ENCODE data around the gene MRPL27.

Gene MRPL27

DNA sequence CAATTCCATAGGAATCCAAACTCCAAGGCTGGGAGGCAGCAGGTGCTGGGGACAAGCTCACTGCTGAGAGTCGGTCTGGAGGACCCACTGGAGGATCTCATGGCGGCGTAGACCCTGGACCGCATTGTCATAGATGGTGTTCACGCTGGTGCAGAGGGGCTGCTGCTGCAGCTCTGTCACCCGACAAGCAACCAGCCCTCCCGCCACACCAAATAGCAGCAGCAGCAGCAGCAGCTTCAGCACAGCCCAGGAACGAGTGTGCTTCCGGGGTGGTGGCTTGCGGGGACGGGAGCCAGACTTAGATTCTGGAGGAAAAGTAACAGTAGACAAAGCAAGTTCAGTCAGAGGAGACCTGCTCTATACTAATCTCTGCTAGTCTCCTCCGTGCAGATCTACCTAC, 9.9 kb upstream of the MRPL27 start:
- no peak for DNase-seq

DNA sequence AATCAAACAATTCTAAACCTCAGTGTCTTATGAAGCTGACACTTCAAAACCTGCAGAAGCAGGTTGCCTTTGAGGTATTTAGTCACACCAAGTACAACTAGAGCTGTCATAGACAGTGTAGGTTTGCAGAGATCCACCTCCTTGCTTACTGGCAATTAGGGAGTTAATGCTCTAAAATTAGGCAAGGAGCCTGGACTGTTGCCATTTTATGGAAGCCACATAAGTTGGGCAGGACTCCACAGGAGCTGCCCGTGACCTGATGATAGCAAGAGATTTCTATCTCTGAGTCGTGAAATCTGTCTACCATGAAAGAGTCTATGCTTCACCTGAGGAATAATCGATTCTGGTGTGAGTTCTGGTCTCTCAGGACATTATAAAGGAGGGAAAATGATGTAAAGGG, 8.9 kb upstream of the MRPL27 start:
- no peak for DNase-seq

DNA sequence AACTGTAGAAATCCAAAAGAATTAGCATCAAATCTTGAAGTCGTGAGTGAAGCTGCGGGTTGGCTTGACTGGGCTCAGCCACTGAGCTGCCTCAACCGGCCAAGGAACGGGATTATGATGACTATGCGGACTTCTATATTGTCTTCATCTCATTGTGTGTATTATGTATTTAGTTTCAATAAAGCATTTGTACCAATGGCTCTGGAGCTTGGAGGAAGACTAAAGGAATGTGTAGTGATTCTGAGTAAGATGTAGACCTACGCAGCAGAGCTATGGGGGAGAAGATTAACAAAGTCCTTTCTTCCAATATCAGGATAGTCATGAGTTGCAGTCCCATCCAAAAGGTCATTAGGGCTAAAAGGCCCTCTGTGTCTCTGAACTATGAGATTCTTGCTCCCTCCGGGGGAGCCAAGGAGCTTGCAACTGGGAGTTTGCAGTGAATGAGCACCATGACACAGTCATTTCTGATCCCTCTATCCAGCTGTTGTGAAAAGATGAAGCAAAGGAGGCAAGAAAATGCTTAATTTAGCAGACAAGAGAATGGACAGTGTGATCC, 8.4 kb upstream of the MRPL27 start:
- no peak for DNase-seq

DNA sequence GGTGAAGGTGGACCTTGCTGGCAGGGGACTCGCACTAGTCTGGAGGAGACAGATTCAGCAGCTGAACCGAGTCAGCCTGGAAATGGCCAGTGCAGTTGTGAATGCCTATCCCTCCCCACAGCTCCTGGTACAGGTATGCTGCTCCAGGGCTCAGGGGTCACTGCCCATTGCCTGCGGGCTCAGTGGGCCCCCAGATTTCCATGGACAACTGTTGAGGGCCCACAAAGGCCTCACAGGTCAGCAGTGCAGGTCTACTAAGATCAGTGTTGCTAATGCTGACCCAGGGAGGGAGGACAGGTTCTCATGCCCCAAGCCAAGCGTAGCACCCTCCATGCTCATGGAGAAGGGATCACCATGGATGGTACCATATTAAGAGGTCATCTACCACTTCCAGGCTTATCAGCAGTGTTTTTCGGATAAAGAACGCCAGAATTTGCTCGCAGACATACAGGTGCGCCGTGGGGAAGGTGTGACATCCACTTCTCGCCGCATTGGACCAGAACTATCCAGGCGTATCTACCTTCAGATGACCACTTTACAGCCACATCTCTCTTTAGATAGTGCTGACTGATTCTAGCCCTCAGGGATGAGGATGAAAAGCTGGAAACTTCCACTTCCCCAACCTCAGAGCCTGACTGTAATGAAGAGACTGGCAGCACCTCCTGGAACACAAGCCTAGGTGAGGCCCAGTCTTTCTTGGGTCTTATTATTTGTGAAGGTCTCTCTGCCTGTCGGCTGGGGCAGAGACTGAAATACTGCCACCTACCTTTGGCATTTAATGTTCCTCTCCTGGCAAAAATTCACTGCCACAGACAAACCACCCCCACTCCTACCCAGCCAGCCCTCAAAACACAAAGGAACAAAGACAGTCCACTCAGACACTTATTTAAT, 7.6 kb upstream of the MRPL27 start:
- DNase-seq = no peak

DNA sequence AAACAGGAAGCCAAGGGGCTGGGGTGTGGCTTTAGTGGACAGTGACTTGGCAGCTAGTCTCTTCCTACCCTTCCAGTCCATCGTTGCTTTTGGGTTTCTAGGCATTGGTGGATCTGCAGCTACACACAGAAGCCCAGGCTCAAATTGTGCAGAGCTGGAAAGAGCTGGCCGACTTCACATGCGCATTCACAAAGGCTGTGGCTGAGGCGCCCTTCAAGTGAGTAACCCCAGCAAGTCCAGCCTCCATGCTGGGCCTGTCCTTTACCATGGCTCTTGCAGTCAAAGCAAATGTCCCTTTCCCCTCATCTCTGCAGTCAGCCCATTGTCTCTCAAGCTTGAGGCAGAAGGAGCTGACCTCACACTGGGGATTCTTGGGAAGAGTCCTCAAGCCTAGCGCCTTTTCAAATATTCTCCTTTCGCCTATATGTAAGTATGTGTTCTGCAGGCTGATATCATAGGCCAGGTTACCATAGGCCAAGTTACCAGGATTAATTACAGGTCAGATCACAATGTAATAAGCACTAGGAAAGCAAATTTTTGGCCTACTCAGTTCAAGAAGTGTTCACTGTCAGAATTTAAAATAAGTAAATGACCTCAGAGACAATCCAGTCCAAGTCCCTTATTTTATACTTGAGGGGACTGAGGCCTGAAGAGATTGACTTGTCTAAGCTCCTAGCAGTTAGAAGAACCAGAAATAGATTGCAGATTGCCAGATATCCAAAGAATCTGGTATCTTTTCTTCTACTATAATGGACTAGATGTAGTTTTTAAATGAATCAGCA, 6.6 kb upstream of the MRPL27 start:
- no peak for DNase-seq

DNA sequence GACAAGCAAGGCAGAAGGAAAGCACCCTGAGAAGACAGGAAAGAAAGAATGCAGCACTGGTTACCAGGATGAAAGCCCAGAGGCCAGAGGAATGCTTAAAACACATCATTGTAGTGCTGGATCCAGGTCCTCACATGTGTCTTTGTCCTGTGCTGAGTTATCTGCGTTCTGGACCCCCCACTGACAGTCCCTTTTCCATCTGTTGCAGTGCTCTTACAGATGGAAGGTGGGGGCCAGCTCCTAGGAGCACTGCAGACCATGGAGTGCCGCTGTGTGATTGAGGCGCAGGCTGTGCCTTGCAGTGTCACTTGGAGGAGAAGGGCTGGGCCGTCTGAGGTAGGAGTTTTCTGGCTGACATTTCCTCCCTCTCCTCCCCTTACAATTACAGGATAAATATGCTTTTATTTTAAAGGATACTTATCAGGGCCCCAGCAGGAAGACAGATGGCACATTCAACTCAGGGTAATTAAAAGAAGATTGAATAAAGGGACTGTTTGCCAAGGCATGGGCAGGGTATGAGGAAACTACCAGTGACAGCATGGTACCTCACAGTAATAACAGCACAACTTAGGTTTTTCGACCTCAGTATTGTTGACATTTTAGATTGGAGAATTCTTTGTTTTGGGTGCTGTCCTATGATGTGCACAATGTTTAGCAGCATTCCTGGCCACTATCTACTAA, 3.0 kb upstream of the MRPL27 start:
- DNase-seq = no peak

DNA sequence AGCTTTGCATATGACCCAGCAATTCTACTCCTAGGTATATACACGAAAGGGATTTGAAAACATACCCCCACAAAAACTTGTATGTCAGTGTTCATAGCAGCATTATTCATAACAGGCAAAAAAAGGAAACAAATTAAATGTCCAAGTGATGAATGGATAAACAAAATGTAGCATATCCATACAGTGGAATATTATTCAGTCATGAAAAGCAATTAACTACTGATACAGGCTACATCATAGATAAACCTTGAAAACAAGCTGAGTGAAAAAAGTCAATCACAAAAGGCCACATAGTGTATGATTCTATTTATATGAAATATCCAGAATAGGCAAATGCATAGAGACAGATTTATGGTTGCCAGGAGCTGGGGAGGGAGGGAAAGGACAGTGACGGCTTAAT, 721 bp upstream of the MRPL27 start:
- DNase-seq = no peak

DNA sequence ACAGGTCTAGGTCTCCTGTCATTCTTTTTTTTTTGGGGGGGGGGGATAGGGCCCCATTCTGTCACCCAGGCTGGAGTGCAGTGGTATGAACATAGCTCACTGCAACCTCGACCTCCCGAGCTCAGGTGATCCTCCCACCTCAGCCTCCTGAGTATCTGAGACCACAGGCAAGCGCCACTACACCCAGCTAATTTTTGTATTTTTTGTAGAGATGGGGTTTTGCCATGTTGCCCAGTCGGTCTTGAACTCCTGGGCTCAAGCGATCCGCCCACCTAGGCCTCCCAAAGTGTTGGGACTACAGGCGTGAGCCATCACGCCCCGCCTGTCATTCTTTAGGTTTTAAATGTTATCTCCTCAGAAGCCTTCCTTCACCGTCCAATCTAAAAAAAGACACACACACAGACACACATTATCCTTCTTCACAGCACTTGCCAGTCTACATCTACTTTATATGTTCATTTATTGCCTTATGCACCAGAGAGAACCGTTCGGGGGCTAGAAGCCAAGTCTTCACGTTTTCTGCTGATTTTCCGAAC, 694 bp downstream of the MRPL27 start:
- DNase-seq = no peak

DNA sequence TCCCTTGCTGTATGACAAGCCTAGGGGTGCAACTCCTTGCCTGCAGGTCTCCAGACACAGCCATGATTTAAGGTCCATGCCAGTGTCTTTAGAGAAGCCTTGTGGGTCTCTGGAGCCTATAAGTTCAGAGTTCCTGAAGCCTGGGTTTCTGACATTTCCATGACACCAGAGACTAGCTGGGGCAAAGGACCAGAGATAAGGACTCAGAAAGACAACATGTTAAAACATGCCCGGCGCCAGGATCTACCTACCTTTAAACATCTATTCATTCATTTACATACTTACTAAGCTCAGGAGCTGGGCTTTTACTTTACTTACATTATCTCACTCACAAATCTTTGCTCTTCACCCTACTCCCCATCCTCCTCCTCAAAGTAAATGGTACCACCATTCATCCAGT, 1.5 kb downstream of the MRPL27 start:
- DNase-seq = no peak

DNA sequence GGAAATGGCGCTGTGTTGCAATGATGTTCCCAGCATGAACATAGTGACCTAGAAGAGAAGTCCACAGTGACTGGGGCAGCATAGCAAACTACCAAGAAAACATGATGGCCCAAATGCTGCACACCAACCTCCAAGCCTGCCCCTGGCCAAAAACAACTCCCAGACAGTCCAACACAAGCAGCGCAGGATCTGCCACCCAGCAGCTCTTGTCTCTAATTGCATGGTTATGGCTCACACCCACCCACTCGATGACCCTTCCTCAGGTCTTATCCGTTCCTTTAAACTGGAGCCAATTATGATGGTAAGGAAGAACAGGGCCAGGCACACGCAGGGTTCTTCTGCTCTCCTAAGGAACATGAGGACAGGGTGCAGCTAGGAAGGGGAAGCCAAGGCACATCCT, 2.9 kb downstream of the MRPL27 start:
- no peak for DNase-seq

DNA sequence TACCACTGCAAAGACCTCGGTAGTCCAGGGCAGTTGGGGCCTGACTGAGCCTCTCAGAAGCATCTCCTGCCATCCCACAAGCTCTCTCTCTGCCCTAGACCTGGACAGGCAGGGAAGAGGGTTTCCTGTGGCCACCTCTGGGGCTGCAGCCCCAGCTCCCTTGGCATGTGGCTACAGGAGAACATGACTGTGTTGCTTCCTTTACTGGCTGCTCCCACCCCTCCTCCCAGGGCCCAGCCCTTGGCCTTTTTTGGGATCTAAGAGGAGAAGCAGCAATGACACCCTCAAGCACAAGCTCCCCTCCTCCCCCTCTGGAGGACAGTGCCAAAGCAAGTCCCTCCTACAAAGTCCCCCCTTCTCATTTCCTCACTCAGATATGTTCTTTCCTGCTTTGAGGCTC, 5.6 kb downstream of the MRPL27 start:
- no peak for DNase-seq

DNA sequence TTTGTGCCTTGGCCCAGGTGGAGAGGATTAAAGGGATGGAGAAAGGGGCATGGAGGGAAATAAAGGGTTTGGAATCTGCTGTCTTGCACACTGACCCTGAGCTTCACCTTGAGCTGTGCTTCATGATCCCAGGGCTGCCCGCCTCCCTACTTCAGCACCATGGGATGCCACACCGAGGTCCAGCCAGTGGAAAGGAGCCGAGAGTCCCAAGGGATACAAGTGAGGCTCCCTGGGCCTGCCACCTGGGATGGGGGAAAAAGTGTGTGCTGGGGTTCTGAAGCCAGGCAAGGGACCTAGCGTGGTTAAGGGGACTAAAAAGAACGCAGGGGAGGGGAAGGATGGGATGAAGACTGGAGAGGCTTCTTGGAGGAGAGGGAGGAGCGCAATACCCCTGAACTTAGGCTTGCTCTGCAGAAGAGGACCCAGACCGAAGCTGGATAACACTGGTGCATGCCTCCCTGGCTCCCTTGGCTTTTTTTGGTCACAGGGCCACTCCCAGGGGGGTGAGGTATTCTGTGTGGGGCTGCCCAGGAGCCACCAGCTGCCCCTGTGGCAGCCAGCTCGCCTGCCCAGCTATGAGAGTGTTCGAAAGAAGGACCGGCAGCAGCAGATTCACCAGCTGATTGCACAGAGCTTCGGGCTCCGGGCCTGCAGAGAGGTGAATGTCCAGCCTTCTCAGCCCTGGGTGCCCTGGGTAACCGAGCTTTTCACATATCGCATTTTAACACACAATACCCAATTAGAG, 7.2 kb downstream of the MRPL27 start:
- no peak for DNase-seq

DNA sequence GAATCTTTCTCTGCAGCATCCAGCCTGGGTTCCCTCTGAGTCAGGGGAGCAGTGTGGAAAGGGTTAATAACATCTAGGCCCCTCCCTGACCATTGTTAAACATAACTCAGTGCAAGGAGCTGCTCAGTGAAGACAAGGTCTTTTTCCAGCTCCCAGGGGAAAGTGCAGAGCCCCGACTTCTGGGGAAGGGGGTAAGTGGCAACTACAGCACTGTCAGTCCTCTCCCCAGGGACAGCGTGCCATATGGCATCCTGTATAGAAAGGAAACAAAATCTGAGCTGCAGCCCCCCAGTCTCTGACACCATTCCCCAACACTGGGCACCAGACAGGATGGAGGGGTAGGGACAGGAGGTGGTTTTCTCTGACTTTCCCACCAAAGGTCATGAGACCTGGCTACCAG, 7.8 kb downstream of the MRPL27 start:
- no peak for DNase-seq

DNA sequence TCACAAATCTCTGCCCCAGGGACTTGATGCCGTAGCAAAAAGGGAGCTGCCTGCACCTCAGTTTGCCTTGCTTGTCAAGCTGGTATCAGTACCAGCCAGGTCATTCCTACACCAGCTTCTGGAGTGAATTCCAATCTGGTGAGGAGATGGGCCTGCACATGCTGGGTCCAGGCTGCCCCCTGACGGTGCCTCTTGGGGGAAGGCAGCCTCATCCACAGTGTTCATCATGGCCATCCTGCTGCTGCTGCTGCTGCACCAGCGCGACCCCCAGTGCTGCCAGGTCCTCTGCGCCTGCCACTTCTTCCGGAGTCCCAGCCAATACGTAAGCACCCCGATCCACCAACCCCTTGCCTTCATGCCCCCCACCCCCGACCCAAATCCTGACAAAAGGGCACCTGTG, 8.3 kb downstream of the MRPL27 start:
- DNase-seq = no peak

DNA sequence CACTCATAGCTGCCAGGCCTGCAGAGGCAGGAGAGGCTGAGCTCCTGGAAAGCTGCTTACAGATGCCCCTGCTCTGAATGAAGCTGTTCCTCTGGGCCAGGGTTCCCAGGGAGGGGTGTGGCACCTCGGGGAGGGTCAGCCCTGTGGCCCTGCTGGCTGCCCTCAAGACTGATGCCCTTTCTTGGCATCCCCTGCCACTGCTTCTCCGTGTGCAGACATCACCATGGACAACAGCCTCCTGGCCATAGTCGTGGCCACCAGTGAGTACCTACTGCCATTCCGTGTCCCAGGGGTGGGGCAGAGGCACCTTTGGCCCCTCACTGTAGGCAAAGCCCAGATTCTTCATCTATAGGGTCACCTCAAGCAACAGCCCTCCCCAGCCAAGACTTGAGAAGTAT, 8.9 kb downstream of the MRPL27 start:
- no peak for DNase-seq

DNA sequence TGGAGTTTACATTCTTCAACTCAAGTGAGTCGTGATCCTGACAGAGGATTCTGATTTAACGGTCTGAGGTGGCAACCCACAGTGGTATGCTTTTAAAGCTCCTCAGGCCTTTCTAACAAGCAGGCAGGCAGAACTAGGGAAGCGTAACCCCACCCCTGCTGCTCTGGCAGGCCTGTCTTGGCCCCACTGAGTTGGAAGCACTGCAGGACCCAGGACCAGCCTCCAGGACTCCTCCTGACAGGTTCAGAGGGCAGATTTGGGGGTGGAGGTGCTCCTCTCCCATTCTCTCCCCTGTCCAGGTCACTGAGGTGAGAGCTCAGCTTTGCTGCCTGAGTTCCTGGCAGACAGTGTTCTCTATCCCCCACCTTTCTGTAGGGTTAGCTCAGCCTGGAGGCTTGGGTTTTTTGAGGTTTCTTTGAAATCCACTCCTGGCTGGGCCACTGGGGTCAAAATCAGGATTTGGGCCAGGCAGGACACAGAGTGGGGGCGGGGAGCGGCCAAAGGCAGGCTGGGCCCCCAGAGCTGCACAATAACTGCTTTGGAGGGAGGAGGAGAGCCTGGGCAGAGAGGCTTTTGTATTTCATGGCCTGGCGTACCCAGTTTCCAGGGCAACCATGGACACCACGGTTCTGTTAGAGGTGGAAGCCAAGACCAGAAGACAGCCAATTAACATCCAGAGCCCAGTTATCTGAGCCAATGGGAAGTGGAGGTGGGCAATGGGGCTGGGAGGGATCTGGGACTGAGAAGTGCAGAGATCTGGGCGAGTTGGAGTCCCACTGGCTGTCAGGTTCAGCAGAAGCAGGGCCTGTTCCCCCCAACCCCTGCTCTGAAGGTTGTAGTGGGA, 9.5 kb downstream of the MRPL27 start:
- DNase-seq = no peak

DNA sequence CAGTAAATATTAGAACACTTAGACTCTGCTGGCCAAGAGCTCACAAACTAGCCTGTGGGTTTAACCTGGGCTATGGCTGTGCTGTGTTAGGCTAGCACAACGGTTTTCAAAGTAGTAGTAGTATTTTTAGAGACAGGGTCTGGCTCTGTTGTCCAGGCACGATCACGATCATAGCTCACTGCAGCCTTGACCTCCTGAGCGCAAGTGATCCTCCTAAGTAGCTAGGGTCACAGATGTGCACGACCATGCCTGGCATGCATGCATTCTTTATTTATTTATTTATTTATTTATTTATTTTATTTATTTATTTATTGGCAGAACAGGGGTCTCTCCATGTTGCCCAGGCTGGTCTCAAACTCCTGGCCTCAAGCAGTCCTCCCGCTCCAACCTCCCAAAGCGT, 10.3 kb downstream of the MRPL27 start:
- no peak for DNase-seq

DNA sequence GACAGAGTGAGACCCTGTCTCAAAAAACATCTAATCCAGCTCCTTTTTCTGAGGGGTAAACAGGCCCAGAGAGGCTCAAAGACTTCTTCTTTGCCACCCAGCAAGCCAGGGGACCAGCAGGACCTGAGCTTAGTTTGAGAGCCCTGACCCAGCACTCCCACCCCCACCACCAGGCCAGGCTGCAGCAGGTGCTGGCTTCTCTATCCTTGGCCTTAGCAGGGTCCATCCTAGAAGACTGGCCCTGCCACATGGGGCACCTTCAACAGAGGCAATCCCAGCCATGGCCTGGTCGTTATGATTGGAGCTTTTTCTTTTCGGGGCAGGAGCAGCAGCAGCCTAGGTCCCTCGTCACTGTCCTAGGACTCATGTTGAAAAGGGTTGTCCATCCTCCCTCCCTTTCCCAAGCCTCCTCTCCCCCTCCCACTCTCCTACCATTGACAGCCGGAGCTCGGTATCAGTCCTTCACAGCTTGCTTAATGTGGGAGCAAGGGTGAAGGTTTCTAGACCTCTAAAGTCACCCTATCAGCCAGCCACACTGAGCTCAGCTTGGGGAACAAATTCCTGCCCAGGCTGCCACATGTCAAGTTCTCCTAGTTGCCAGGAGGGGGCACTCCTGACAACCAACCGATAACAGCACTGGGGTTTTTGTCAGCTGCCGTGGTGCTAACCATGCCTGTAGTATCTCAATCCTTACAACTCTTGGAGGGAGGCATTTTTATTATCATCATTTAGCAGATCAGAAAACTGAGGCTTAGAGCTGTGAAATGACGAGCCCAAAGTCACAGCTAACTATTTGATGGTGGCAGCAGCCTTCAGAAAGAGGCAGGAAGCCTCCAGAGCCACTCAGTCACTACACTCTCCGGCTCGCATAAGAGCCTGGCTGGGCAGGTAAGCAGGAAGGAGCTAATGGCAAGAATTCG, 11.2 kb downstream of the MRPL27 start:
- peak; percentile 21 for DNase-seq

DNA sequence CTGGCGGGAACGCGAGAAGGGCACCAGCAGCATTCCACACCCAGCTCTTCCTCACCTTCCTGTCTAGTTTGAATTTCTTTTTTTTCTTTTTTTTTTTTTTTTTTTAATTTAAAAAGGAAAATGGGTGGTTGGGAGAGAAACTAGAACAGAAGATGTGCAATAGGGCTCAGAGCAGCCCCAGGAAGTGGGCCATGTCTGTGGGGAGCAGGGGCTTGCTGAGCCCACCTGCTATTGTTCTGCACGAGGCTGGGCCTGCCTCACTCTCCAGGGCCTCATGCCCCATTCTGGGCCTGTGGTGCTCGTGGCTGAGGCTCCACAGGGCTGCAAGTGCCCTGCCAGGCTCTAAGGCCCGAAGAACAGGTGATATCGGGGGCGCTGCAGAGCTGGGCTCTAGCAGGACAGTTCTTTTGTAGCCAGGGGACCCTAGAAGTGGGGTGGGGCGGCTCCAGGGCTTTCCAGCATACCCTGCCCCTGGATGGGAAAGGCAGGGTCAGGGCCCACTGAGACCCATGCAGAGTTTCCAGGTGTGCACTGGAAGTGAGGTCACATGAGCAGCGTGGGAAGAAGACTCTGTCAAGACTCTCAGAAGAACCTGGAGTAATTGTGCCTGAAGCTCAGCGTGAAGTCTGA, 12.4 kb downstream of the MRPL27 start:
- DNase-seq = no peak

DNA sequence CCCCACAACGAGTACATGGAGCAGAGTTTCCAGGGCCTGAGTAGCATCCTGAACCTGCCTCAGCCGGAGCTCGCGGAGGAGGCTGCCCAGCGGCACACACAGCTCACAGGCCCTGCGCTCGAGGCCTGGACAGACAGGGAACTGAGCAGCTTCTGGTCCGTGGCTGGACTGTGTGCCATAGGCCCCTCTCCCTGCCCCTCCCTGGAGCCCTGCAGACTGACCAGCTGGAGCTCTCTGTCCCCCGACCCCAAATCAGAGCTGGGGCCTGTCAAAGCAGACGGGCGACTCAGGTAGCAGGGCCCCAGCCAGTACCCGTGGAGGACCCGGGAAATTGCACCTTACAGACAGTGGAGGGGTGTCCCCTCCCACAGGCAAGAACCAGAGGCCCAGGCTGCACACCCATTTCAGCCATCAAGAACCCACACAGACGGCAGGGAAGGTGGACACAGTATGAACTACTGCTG, 13.0 kb downstream of the MRPL27 start:
- no peak for DNase-seq
